Measurements from ENCODE around the gene FBH1.

FBH1 gene

DNA sequence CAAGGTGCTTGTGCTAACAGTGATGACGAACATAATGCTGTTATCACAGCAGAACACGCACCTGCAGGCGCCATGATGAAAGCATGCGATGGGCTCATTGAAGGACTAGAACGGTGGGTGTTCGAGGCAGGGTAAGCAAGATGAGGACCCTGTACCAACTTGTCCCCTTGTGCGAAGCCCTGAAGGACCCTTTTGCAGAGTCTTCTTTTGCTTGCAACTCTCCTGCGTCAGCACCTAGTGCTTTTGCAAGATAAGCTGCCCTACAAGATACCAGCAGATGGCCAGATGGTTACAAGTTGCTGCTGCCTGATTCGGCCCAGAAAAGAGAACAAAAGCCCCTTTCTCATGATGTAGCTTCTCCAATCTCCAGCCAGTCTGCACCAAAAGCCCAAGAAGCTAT is 91.5 kb downstream of the FBH1 start:
- H3K36me3 ChIP-seq, result no peaks in the 10 kb centered on the region
- TF ChIP-seq, protein P1, sequence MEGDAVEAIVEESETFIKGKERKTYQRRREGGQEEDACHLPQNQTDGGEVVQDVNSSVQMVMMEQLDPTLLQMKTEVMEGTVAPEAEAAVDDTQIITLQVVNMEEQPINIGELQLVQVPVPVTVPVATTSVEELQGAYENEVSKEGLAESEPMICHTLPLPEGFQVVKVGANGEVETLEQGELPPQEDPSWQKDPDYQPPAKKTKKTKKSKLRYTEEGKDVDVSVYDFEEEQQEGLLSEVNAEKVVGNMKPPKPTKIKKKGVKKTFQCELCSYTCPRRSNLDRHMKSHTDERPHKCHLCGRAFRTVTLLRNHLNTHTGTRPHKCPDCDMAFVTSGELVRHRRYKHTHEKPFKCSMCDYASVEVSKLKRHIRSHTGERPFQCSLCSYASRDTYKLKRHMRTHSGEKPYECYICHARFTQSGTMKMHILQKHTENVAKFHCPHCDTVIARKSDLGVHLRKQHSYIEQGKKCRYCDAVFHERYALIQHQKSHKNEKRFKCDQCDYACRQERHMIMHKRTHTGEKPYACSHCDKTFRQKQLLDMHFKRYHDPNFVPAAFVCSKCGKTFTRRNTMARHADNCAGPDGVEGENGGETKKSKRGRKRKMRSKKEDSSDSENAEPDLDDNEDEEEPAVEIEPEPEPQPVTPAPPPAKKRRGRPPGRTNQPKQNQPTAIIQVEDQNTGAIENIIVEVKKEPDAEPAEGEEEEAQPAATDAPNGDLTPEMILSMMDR (IDR thresholded peaks at IDR 0.05; ENCODE audit: low read depth, low read length), result no peak
- DNase-seq, result no peak
- peaks cover 54% of the 10 kb centered on the region for H3K27me3 ChIP-seq
- H3K4me1 ChIP-seq, result no peaks in the 10 kb centered on the region
- H3K9me3 ChIP-seq, result no peaks in the 10 kb centered on the region
- H3K4me3 ChIP-seq (ENCODE audit: low read depth, low read length), result no peak overlapping the region

DNA sequence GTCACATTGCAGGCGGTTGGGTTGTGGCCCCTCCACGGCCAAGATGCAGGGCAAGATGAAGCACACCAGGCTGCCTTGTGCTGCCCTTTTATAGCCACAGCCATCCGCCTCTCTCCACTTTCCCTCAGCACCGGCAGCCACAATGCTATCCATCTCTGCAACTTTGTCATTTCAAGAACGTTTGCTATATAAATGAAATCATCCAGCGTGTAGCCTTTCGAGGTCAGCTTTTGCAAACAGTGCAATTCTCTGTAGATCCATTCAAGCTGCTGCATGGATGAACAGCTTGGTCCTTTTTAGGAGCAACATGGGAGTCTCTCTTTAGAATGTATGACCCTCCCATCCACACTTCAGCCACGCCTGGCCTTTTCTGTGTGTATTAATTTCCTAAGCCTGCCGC is 93.7 kb downstream of the FBH1 start:
- TF ChIP-seq, protein P1 (IDR thresholded peaks at IDR 0.05; ENCODE audit: low read depth, low read length), result no peak
- peaks cover 37% of the 10 kb centered on the region for H3K27me3 ChIP-seq
- H3K4me1 ChIP-seq, result no peaks in the 10 kb centered on the region
- no peaks in the 10 kb centered on the region for H3K9me3 ChIP-seq
- no peak overlapping the region for H3K4me3 ChIP-seq (ENCODE audit: low read depth, low read length)
- H3K36me3 ChIP-seq, result no peaks in the 10 kb centered on the region
- DNase-seq, result no peak

DNA sequence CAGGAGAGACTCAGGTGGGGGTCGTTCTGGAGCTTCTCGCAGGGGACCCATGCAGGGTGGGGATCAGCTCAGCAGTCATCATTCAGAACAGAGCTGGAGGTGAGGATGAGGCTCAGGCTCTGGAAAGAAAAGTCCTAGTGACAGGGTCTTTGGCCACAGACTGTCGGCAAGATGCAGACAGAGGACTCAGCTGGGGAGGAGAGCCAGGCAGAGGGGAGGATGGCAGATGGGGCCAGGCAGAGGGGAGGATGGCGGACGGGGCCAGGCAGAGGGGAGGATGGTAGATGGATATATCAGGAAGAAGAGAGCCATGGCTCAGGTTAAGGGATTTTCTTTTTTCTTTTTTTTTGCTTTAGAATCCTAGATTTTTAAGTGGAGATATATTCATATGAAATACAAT is 95.0 kb downstream of the FBH1 start:
- Histone ChIP-seq H3K4me3 (ENCODE audit: low read depth, low read length) (no peak overlapping the region), H3K9me3 (no peaks in the 10 kb centered on the region), H3K36me3 (no peaks in the 10 kb centered on the region), H3K27me3 (peaks cover 27% of the 10 kb centered on the region), H3K4me1 (no peaks in the 10 kb centered on the region)
- TF ChIP-seq, protein P1 (IDR thresholded peaks at IDR 0.05; ENCODE audit: low read depth, low read length), result no peak
- DNase-seq, result no peak

Measured in BE2C (cell line).